IMR-90 (cell line): Measurements from ENCODE around the gene PLD1. TPM values are rescaled to one million over a fixed set of nuclear protein-coding genes. Genes with fewer than 3 reads are reported as not detected.

Source experiments
- ATAC-seq: fragments of 200-7000 bp; cut with Tn5 transposase; 2 replicates; pipeline ENCODE4 v1.9.1; 2020; ENCODE audit warnings: low read depth, mild to moderate bottlenecking, moderate library complexity
- BruUV-seq: library from RNA; stranded (reverse); fragments of 400-500 nt; replicated peaks from 2 replicates; lab custom pipeline; 2021; lab: Mats Ljungman, UMichigan
- CTCF ChIA-PET: fragments of 300-600 bp; formaldehyde crosslinking; extraction: SDS; loops from one replicate; lab custom pipeline; 2021; ENCODE audit warnings: antibody characterized with exemption; lab: Yijun Ruan, JAX
- POLR2A ChIA-PET: fragments of 300-600 bp; sonication (Branson Sonifier 250); formaldehyde crosslinking; loops from one replicate; lab custom pipeline; 2022; ENCODE audit warnings: antibody characterized with exemption; ENCODE audit not compliant: unreplicated experiment; lab: Charles Lee
- DNase-seq: peaks from one replicate; pipeline ENCODE4 v3.0.0; 2013
- H2AFZ ChIP-seq: replicated peaks from 2 replicates; pipeline ENCODE3; 2013; ENCODE audit warnings: low read length, mild to moderate bottlenecking; ENCODE audit not compliant: poor library complexity
- H2AK5ac ChIP-seq: 2 replicates; pipeline ENCODE4 v1.6.1; 2013; ENCODE audit warnings: low read depth, low read length, inconsistent platforms
- H2AK9ac ChIP-seq: replicated peaks from 2 replicates; pipeline ENCODE3; 2013; ENCODE audit warnings: mild to moderate bottlenecking, low read depth, low read length, moderate library complexity; ENCODE audit not compliant: poor library complexity
- H2BK120ac ChIP-seq: 2 replicates; pipeline ENCODE4 v1.6.1; 2013; ENCODE audit warnings: low read depth, low read length, inconsistent platforms
- H2BK15ac ChIP-seq: 3 replicates; pipeline ENCODE4 v1.6.1; 2013; ENCODE audit warnings: low read depth, low read length, inconsistent platforms
- H2BK20ac ChIP-seq: 2 replicates; pipeline ENCODE4 v1.6.1; 2013; ENCODE audit warnings: low read depth, mild to moderate bottlenecking, inconsistent platforms, low read length, moderate library complexity
- H2BK5ac ChIP-seq: 2 replicates; pipeline ENCODE4 v1.6.1; 2013; ENCODE audit warnings: mild to moderate bottlenecking, low read depth, low read length, inconsistent platforms; ENCODE audit not compliant: poor library complexity, severe bottlenecking
- H3K14ac ChIP-seq: replicated peaks from 2 replicates; pipeline ENCODE4 v1.6.1; 2013; ENCODE audit warnings: low read depth, low read length, inconsistent platforms
- H3K18ac ChIP-seq: 2 replicates; pipeline ENCODE4 v1.6.1; 2013; ENCODE audit warnings: low read depth, low read length, control low read depth
- H3K23ac ChIP-seq: 2 replicates; pipeline ENCODE4 v1.6.1; 2013; ENCODE audit warnings: low read depth, low read length, inconsistent platforms
- H3K27ac ChIP-seq: 2 replicates; pipeline ENCODE4 v1.5.1; 2013; ENCODE audit warnings: mild to moderate bottlenecking, control low read depth, low read length; ENCODE audit not compliant: insufficient read depth
- H3K27me3 ChIP-seq: 2 replicates; pipeline ENCODE4 v1.6.1; 2013; ENCODE audit warnings: low read length; ENCODE audit not compliant: control insufficient read depth, insufficient read depth
- H3K36me3 ChIP-seq: 2 replicates; pipeline ENCODE4 v1.6.1; 2013; ENCODE audit warnings: low read length, mixed read lengths; ENCODE audit not compliant: control insufficient read depth, insufficient read depth
- H3K4ac ChIP-seq: 2 replicates; pipeline ENCODE4 v1.6.1; 2013; ENCODE audit warnings: low read depth, low read length, inconsistent platforms
- H3K4me1 ChIP-seq: 2 replicates; pipeline ENCODE4 v1.6.1; 2013; ENCODE audit warnings: low read length, mixed read lengths; ENCODE audit not compliant: control insufficient read depth, insufficient read depth
- H3K4me2 ChIP-seq: 2 replicates; pipeline ENCODE4 v1.6.1; 2013; ENCODE audit warnings: low read depth, mild to moderate bottlenecking, control low read depth, low read length, moderate library complexity
- H3K4me3 ChIP-seq: 2 replicates; pipeline ENCODE4 v1.5.1; 2013; ENCODE audit warnings: low read depth, mild to moderate bottlenecking, control low read depth, low read length, moderate library complexity; ENCODE audit not compliant: insufficient read depth
- H3K56ac ChIP-seq: 2 replicates; pipeline ENCODE4 v1.6.1; 2013; ENCODE audit warnings: low read length, inconsistent platforms; ENCODE audit not compliant: insufficient read depth; ENCODE audit errors: extremely low read depth
- H3K79me1 ChIP-seq, 2 experiments: 2 replicates each; pipeline ENCODE4 v1.6.1; 2013; ENCODE audit warnings: low read length in 2 of 2, inconsistent platforms in 1 of 2, low read depth in 1 of 2
- H3K9ac ChIP-seq: 2 replicates; pipeline ENCODE4 v1.6.1; 2013; ENCODE audit warnings: low read depth, low read length, control low read depth
- H3K9me1 ChIP-seq: 2 replicates; pipeline ENCODE4 v1.6.1; 2013; ENCODE audit warnings: low read length, inconsistent platforms; ENCODE audit not compliant: insufficient read depth
- H3K9me3 ChIP-seq: 2 replicates; pipeline ENCODE4 v1.6.1; 2013; ENCODE audit warnings: low read length; ENCODE audit not compliant: control insufficient read depth, insufficient read depth
- H4K20me1 ChIP-seq: 2 replicates; pipeline ENCODE4 v1.6.1; 2013; ENCODE audit warnings: low read length, inconsistent platforms; ENCODE audit not compliant: insufficient read depth
- H4K5ac ChIP-seq: 2 replicates; pipeline ENCODE4 v1.6.1; 2013; ENCODE audit warnings: mild to moderate bottlenecking, low read depth, low read length, control low read depth
- H4K8ac ChIP-seq, 2 experiments: 2 replicates each; pipeline ENCODE4 v1.6.1; 2013; ENCODE audit warnings: low read depth in 2 of 2, low read length in 2 of 2, control low read depth in 1 of 2, inconsistent platforms in 1 of 2
- H4K91ac ChIP-seq: 2 replicates; pipeline ENCODE4 v1.6.1; 2013; ENCODE audit warnings: low read depth, low read length, inconsistent platforms; ENCODE audit not compliant: insufficient read depth
- BHLHE40 ChIP-seq: fragments of 150-350 bp; IDR thresholded peaks from 2 replicates; pipeline ENCODE4 v1.6.1; 2016; ENCODE audit warnings: mild to moderate bottlenecking, low read depth, low read length
- CEBPB ChIP-seq: IDR thresholded peaks from 2 replicates; pipeline ENCODE4 v1.6.1; 2012; ENCODE audit warnings: low read depth, low read length, improper control_type of control experiment
- CHD1 ChIP-seq: IDR thresholded peaks from 2 replicates; pipeline ENCODE4 v1.6.1; 2012; ENCODE audit warnings: low read depth, low read length, improper control_type of control experiment
- ELK1 ChIP-seq: fragments of 150-350 bp; IDR thresholded peaks from 2 replicates; pipeline ENCODE4 v1.6.1; 2016; ENCODE audit warnings: low read depth, mild to moderate bottlenecking, low read length, moderate library complexity, borderline replicate concordance
- FOS ChIP-seq: fragments of 150-350 bp; IDR thresholded peaks from 2 replicates; pipeline ENCODE4 v1.6.1; 2016; ENCODE audit warnings: low read depth, low read length
- MAFK ChIP-seq: IDR thresholded peaks from 2 replicates; pipeline ENCODE4 v1.6.1; 2012; ENCODE audit warnings: low read depth, low read length, improper control_type of control experiment
- MAZ ChIP-seq: IDR thresholded peaks from 2 replicates; pipeline ENCODE4 v1.6.1; 2012; ENCODE audit warnings: low read depth, mild to moderate bottlenecking, low read length, improper control_type of control experiment, moderate library complexity, borderline replicate concordance
- MXI1 ChIP-seq: IDR thresholded peaks from 2 replicates; pipeline ENCODE4 v1.6.1; 2012; ENCODE audit warnings: low read depth, mild to moderate bottlenecking, low read length, moderate library complexity, borderline replicate concordance
- NFE2L2 ChIP-seq: fragments of 150-350 bp; IDR thresholded peaks from 2 replicates; pipeline ENCODE4 v1.6.1; 2016; ENCODE audit warnings: low read depth, mild to moderate bottlenecking, low read length
- POLR2A ChIP-seq: IDR thresholded peaks from 2 replicates; pipeline ENCODE4 v1.6.1; 2012; ENCODE audit warnings: mild to moderate bottlenecking, low read depth, low read length
- RAD21 ChIP-seq: IDR thresholded peaks from 2 replicates; pipeline ENCODE4 v1.6.1; 2012; ENCODE audit warnings: low read length, improper control_type of control experiment
- RCOR1 ChIP-seq: IDR thresholded peaks from 2 replicates; pipeline ENCODE4 v1.6.1; 2012; ENCODE audit warnings: mild to moderate bottlenecking, low read length, improper control_type of control experiment; ENCODE audit not compliant: insufficient replicate concordance
- RFX5 ChIP-seq: IDR thresholded peaks from 2 replicates; pipeline ENCODE4 v1.8.0; 2012; ENCODE audit warnings: low read depth, mild to moderate bottlenecking, low read length, moderate library complexity
- SMC3 ChIP-seq: fragments of 150-350 bp; IDR thresholded peaks from 2 replicates; pipeline ENCODE4 v1.6.1; 2016; ENCODE audit warnings: low read depth, mild to moderate bottlenecking, antibody characterized with exemption, low read length, moderate library complexity
- USF2 ChIP-seq: fragments of 150-350 bp; IDR thresholded peaks from 2 replicates; pipeline ENCODE4 v1.6.1; 2017; ENCODE audit warnings: mild to moderate bottlenecking, antibody characterized with exemption, low read length, low read depth
- WGBS, 2 experiments: methylation state at CpG; one replicate each; pipeline versions ENCODE4 v1.1.5 to v1.1.7; 2013; ENCODE audit warnings: missing lambda C conversion rate in 2 of 2; ENCODE audit not compliant: insufficient read length in 1 of 2; ENCODE audit errors: extremely low coverage in 2 of 2; 5-methylcytosine and 5-hydroxymethylcytosine counted together
- dilution Hi-C: fragments of 300-500 bp; cut with HindIII; formaldehyde crosslinking; loops from one replicate; pipeline ENCODE4 v1.14.3; 2018; ENCODE audit warnings: low sequenced_read_pairs; ENCODE audit not compliant: unreplicated experiment
- in situ Hi-C: fragments of 300-500 bp; cut with MboI; formaldehyde crosslinking; loops from 3 replicates; pipeline ENCODE4 v1.14.3; 2019; ENCODE audit warnings: low sequenced_read_pairs, inconsistent platforms, mixed read lengths
- intact Hi-C: fragments of 100-400 bp; cut with micrococcal nuclease; formaldehyde crosslinking; loops from 2 replicates; pipeline ENCODE4 v1.10.0; 2022
- polyA plus RNA-seq, 3 experiments: library from polyadenylated mRNA; depleted of rRNA; stranded (reverse); fragments of >200 nt; gene quantifications; 2 replicates each; pipeline ENCODE4 v1.2.3, GENCODE V29; 2012; ENCODE audit warnings: low replicate concordance in 1 of 3
- total RNA-seq: library from RNA; depleted of rRNA; stranded (reverse); fragments of >200 nt; gene quantifications from 2 replicates; pipeline ENCODE4 v1.2.3, GENCODE V29; 2012
- TF ChIP-seq, protein P1 (sequence below): conservative IDR thresholded peaks from 2 replicates; pipeline ENCODE4 v1.5.1; 2012; ENCODE audit warnings: mild to moderate bottlenecking, low read depth, low read length, improper control_type of control experiment

PLD1 gene
- total and polyA plus RNA-seq, 2 of the 4 experiments (the other 2 are of a cell fraction) = 3.3 to 9.7 TPM

- H2AK5ac ChIP-seq = no peak overlapping the region
- H2BK20ac ChIP-seq = no peak overlapping the region
- no peaks in the 10 kb centered on the region for H4K20me1 ChIP-seq
- no peaks in the 10 kb centered on the region for H3K9me1 ChIP-seq
- H4K5ac ChIP-seq = no peak overlapping the region
- H4K91ac ChIP-seq = no peak overlapping the region
- no peak overlapping the region for H3K4me2 ChIP-seq
- H3K27ac ChIP-seq = no peak overlapping the region
- dilution Hi-C loops (no loop called here), in situ Hi-C loops (no loop called here), intact Hi-C loops (no loop called here)
- no CpG with 5 or more reads among the region's 1 CpG for WGBS, 2 experiments
- no peak for DNase-seq
- no peak overlapping the region for H2BK120ac ChIP-seq
- H3K18ac ChIP-seq = no peak overlapping the region
- H3K9me3 ChIP-seq = no peaks in the 10 kb centered on the region
- no peak overlapping the region for H2AK9ac ChIP-seq
- TF ChIP-seq, protein P1, sequence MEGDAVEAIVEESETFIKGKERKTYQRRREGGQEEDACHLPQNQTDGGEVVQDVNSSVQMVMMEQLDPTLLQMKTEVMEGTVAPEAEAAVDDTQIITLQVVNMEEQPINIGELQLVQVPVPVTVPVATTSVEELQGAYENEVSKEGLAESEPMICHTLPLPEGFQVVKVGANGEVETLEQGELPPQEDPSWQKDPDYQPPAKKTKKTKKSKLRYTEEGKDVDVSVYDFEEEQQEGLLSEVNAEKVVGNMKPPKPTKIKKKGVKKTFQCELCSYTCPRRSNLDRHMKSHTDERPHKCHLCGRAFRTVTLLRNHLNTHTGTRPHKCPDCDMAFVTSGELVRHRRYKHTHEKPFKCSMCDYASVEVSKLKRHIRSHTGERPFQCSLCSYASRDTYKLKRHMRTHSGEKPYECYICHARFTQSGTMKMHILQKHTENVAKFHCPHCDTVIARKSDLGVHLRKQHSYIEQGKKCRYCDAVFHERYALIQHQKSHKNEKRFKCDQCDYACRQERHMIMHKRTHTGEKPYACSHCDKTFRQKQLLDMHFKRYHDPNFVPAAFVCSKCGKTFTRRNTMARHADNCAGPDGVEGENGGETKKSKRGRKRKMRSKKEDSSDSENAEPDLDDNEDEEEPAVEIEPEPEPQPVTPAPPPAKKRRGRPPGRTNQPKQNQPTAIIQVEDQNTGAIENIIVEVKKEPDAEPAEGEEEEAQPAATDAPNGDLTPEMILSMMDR = no peak
- TF ChIP-seq SMC3 = no peak
- TF ChIP-seq POLR2A = no peak
- no peak for TF ChIP-seq CEBPB
- no peak for TF ChIP-seq RFX5
- TF ChIP-seq NFE2L2 = no peak
- TF ChIP-seq MXI1 = no peak
- TF ChIP-seq MAFK = no peak
- TF ChIP-seq USF2 = no peak
- no peak for TF ChIP-seq RAD21
- TF ChIP-seq ELK1 = no peak
- no peak for TF ChIP-seq FOS
- TF ChIP-seq CHD1 = no peak
- no peak for TF ChIP-seq BHLHE40
- TF ChIP-seq RCOR1 = no peak
- TF ChIP-seq MAZ = no peak
- H2BK5ac ChIP-seq = no peak overlapping the region
- ATAC-seq = no peak
- no peak overlapping the region for H3K4ac ChIP-seq
- H3K79me1 ChIP-seq = no peaks in the 10 kb centered on the region
- no peak overlapping the region for H3K9ac ChIP-seq
- H3K27me3 ChIP-seq = no peaks in the 10 kb centered on the region
- BruUV-seq = no TSS peak
- no peak overlapping the region for H2AFZ ChIP-seq
- H3K4me1 ChIP-seq = 0 out of 2 replicates have a peak, but pooled peaks cover 1% of the 10 kb centered on the region
- H3K4me3 ChIP-seq = no peak overlapping the region
- POLR2A ChIA-PET = interaction anchor here (0.6 kb wide), 1 partner anchor 27 kb away, joined by 3 read pairs; no protein-coding TSS in a partner anchor
- H4K8ac ChIP-seq = no peak overlapping the region
- no peak overlapping the region for H3K14ac ChIP-seq
- no peak overlapping the region for H2BK15ac ChIP-seq
- H3K23ac ChIP-seq = no peak overlapping the region
- H3K36me3 ChIP-seq = peaks cover 6% of the 10 kb centered on the region; the same call in 1 of the 2 replicates
- no peak overlapping the region for H3K56ac ChIP-seq
- CTCF ChIA-PET = interaction anchor here (0.5 kb wide), 1 partner anchor 104 kb away, joined by 4 read pairs; no protein-coding TSS in a partner anchor
Observed at GRCh38 chr3:171677706-171678105, 132.6 kb downstream of the PLD1 start.
